Lung microvascular endothelial cell (primary cell): ENCODE results near the gene MSL1. TPM values are rescaled to one million over a fixed set of nuclear protein-coding genes. Genes with fewer than 3 reads are reported as not detected.
A peak's percentile ranks its signal among the peaks of the same experiment; 100 is the strongest.

ENCODE experiments used
- DNase-seq, 2 donors: peaks; one replicate each; pipeline versions ENCODE4 v3.0.0 to v3.0.0-alpha.2; 2010; ENCODE audit warnings: low read depth in 2 of 2
- total RNA-seq: library from RNA; depleted of rRNA; stranded (reverse); fragments of >200 nt; gene quantifications from 2 replicates; pipeline ENCODE4 v1.2.1, GENCODE V29; 2014

MSL1 gene
- total RNA-seq, 1 donor from 2014 or later: 37.9 TPM

DNA sequence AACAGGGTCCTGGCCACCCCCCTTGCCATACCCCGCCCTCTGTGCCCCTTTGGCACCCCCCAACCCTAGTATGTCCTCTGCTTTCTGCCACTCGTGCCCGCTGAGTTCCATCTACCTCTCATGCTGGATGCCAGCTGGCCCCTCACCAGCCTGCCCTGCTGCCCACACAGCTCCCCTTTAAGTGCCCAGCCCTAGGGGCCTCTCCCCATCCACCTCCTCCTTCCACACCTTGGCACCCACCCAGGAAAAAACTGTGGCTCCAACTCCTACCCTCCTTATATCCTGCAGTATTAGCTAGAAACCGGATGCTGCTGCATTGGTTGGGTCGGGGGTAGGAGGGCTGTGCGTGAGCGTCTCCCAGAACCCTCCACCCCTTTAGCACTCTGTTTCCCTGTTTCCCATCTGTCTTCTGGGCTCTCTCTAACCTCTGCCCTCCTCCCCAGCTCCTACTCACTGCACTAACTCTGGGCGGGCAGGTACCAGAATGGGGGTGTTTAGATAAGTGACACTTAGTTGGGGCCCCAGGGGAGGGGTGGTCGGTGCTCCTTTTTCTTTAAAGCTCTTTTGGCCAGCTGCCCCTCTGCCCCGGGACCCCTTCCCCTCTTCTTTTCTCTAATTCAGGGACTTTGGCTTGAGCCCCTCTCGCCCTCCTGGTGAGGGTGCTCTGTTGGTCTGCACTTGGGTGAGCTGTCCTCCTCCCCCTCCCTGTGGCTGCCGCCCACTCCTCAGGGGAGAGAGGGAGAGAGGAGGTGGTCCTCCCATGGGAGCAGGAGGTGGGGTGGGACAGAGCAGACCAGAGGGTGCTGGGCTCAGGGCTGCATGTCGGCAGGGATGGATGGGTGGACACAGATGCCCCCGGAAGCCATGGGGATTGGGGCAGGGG, 31.3 kb upstream of the MSL1 start:
- DNase-seq: no peak

DNA sequence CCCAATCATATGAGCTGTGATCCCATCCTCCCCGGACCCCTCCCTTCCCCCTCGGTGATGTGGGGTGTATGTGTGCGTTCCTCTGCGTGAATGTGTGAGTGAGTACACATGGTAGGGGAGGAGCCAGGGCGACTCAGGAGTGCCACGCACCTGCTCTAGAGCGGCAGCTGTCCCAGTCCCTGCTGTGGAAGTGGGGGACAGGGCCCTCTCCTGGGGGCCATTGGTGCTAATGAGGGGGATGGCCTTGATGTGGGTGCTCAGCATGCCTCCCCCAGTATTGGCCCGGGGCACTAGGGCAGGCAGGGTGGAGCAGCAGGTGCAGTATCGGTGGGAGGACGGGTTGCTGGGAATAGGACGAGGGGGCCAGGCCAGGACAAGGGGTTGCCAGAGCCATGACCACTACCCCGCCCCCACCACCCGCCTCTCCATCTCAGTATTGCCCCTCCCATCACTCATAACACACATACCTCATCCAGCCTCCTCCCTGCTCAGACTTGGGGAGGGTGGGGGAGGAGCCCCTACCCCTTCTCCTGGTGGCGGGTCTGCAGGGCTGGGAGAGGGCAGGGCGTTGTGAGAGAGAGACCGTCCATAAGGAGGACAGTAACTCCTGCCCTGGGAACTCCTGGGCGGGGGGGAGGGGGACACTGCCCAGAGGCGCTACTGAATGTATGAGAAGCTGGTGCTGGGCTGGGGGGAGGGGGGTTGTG, 29.9 kb upstream of the MSL1 start:
- no peak for DNase-seq

GRCh38 chr17:40092581-40092980, 29.2 kb upstream of the MSL1 start:
- DNase-seq: no peak

- no peak for DNase-seq
These were observed 28.7 kb upstream of the MSL1 start for GRCh38 chr17:40093005-40093579.

- no peak for DNase-seq
These were observed 28.1 kb upstream of the MSL1 start for GRCh38 chr17:40093580-40094201.

- no peak for DNase-seq
These were observed 26.9 kb upstream of the MSL1 start for GRCh38 chr17:40094874-40095273.

DNA sequence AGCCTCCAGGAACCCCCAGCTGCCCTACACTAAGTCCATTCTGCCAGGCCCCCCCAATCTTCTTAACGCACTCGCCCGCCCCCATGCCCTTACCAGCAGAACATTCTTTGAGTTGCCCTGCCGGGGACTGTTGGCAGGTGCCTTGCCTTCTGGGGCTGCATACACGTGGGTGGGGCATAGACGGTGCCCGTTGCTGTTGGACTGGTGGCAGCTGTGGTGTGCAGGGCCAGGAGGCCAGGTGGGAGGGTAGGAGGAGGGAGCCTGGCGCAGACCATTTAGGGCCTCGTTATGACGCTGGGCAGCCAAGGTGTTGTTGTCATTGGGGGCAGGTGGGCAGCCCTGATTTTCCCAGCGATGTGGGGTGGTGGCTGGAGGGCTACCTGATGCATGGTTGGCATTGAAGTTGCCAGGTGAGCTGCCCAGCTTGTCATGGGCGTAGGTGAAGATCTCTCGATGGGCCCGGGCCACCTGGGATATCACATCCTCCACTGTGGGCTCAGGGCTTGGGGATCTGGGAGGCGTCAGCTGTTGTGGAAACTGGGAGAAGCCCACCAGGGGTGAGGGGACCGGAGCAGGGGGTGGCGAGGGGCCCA, 26.3 kb upstream of the MSL1 start:
- no peak for DNase-seq

DNA sequence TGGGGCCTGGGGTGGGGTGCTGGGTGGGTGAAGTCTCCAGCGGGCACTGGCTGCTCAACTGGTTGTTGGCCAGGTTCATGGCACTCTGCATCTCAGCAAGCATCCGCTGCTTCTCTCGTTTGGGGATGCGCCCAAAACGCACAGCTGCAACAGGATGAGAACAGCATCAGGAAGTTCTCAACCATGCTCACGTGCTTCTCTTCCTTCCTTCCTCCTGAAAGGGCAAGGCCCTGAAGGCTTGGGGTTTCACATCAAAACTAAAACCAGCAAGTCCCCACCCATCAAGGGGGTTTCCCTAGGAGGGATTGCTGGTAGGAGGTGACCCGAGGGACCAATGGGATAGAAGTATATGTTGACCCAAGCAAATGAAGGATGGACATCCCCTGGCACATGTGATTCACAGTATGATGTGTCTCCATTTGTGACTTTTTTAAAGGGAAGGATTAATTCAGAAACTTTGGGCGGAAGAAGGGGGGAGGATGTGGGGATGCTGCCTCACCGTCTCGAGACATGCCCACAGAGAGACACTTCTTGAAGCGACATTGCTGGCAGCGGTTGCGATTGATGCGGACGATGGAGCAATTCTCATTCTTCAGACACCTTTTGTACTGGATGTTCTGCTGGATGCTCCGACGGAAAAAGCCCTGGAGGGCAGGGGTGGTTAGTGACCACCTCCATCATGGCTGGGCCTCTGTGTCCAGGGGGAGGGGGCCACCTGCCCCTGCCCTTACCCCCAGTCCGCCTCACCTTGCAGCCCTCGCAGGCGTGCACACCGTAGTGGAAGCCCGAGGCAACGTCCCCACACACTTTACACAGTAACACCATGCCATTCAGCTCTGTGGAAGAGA, 25.6 kb upstream of the MSL1 start:
- DNase-seq: peak; percentile 81 to 88

GRCh38 chr17:40097087-40097486, 24.7 kb upstream of the MSL1 start:
- no peak for DNase-seq

- peak in 1 of 2 donors; percentile 31 for DNase-seq
These were observed 23.6 kb upstream of the MSL1 start for GRCh38 chr17:40097931-40098845.

GRCh38 chr17:40098846-40099618, 22.7 kb upstream of the MSL1 start:
- DNase-seq: peak; percentile 97

DNA sequence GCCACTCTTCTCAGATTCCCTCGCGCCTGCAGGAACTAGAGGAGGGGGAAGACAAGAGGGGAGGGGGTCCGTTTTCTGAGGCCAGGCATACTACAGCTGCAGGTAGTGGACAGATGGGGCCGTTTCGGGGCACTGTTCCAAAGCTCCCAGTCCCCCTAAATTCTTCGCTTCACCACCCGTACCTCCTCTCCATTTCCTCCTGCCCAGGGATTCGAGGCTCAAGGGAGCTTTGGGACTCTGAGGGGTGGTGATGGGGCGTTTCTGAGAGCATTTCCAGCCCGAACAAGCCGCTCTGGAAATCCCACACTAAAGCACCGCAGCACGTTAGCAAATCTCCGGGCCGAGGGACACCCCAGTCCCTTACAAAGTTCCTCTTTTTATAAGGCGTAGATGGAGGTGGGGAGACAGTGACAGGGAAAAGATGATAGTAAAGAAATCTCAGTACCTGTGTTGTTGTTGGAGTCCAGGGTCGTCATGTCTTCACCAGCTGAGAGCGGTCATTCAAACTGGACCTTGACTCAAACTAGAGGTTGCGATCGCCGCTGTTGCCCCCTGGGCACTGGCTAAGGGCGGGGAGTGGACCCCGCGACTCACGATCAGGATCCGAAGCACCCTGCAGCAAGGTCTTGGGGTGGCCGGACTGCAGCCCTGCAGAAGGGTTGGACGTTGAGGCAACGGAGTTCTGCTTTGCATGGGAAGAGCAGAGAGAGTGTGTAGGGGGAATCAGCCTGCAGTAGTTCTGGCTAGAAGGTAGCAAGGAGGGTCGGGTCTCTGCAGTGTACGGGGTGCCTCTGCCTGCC, 22.0 kb upstream of the MSL1 start:
- no peak for DNase-seq

- DNase-seq: no peak
These were observed 21.4 kb upstream of the MSL1 start, which contains the start of gene NR1D1 for GRCh38 chr17:40100419-40100668. TSS of gene NR1D1 (minus strand) at chr17:40100589. CDS start at chr17:40100094, 495 bp downstream.

DNA sequence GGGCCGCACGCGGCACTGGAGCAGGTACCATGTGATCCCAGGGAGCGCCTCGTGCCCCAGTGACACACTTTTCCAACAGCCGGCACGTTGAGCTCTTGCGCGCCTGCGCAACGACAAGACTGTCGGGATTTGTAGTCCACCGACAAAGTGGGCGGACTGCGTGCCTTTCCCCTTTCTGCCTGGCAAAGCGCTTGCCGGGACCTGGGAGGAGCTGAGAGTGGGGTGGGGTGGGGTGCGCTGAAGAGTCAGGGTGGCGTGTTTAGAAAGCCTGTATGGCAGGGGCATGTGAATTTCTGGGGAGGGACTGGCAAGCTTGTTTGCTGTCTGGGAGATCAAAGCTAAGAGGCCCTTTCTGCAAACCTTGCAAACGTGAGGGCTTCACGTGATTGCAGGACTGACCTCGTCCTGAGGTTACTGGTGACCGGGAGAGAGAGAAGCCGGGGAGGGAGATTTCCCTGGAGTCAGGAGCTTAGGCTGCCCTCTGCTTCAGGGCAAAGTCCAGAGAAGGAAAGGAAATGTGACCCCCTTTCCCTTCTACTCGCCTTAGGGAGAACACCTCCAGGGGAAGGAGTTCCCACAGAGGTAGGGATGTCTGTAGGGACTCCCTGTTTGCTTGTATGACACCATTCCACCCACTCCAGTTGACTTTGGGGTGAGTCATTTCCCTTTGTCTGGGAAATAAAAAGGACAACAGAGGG, 21.0 kb upstream of the MSL1 start:
- DNase-seq: peak; percentile 99

DNA sequence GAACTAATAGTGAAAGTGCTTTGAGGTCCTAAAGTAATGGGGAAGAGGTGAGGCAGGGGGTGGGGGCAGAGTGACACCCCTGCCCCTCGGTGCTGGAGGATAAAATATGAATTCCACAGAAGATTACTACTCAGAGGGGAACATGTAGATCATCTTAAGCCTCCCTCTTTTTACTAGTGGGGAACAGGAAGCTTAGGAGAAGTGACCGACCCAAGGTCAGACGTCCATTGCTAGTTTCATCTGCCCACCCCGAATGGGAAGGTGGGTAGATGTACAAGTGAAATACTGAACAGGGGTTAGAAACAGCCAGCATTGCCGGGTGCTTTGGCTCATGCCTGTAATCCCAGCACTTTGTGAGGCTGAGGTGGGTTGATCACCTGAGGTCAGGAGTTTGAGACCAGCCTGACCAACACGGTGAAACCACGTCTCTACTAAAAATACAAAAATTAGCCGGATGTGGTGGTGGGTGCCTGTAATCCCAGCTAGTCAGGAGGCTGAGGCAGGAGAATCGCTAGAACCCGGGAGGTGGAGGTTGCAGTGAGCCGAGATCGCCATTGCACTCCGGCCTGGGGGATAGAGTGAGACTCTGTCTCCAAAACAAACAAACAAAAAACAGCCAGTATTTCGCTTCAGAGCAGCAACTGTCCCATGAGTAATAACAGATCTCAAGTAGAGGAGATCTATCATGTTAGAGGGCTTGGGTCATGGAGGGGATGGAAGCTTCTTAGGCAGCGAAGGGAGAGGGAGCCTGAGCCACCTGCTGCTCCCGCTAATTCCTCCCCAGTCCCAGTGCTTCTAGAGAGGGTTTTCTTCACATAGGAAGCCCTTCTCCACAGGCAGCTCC, 20.2 kb upstream of the MSL1 start:
- DNase-seq: no peak

DNA sequence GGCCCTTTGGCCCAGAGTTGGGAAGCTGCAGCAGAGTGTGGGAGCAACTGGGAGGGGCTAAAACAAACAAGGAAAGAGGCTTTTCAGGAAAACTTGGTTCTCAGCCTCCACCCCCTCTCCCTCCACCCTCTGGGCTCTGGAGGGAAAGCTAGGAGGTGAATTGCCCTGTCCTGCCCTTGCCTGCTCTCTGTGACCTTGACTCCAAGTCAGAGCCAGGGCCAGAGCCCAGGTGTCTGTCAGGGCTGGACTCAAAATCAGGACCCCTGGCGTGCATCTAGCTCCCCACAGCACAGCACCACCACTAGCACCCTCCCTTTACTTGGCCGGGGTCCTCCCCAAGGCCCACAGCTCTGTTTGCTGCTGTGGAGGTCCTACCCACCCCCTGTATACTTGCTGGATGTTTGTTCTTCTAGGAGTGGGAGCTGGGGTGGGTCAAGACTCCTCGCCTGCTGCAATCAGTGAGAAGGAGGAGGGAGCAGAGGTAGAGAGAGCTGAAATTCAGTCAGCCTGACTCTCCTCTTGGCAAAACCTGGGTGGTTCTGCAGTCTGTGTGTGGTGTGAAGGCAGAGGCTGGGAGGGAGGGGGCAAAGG, 18.6 kb upstream of the MSL1 start:
- DNase-seq: no peak
